ENCODE measurements around the gene GIMAP1. TPM values are rescaled to one million over a fixed set of nuclear protein-coding genes. Genes with fewer than 3 reads are reported as not detected.

The GIMAP1 gene
- total RNA-seq, 1 donor from 2014 or later: 1.3 TPM

- no peak for DNase-seq
Measured at GRCh38 chr7:150748376-150748775, 32.0 kb downstream of the GIMAP1 start.

- DNase-seq: no peak
Measured at GRCh38 chr7:150751702-150752101, 35.3 kb downstream of the GIMAP1 start.

- DNase-seq: no peak
Measured at GRCh38 chr7:150753239-150753638, 36.8 kb downstream of the GIMAP1 start.

DNA sequence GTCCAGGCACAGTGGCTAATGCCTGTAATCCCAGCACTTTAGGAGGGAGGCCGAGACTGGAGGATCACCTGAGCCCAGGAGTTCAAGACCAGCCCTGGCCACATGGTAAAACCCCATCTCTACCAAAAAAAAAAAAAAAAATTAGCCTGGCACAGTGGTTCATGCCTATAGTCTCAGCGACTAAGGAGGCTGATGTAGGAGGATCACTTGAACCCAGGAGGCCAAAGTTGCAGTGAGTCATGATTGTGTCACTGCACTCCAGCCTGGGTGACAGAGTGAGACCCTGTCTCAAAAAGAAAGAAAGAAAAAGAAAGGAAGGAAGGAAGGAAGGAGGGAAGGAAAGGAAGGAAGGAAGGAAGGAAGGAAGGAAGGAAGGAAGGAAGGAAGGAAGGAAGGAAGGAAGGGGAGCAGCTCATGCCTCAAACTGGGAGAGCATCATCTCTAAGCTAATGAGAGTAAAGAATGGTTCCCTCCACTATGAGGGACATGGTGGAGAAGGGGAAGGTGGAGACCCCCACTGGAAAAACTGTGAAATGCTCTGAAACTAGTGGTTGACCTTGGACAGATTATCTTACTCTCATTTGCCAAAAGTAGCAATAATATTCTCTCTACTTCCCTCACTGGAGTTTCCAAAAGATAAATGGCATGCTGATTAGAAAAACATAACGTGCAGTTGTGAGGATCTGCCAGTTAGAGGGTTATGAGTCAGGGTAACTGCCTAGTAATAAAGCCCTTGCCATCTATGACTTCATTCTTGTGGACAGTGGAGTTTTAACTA is 37.6 kb downstream of the GIMAP1 start:
- DNase-seq: no peak

GRCh38 chr7:150754951-150755350 is 38.5 kb downstream of the GIMAP1 start:
- no peak for DNase-seq

- no peak for DNase-seq
Measured at GRCh38 chr7:150755473-150756099, 39.2 kb downstream of the GIMAP1 start.

DNA sequence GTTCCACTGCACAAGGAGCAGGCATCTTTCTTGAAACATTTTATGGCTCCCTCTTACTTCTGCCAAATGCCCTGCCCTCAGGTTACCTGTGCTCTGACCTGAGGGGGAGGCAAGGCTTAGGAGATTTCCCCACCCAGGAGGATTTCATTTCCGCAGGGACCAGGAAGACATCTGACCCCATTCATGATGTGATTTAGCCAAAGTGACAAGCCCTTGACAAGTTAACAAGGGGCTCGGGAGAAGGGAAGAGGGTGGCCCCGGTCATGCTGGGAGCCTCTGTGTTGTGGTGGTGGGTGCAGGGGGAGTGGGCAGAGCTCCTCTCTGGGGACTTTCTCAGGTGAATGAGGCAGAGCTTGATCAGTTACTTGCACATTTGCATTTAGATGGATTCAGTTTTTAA is 39.8 kb downstream of the GIMAP1 start:
- DNase-seq: no peak

DNA sequence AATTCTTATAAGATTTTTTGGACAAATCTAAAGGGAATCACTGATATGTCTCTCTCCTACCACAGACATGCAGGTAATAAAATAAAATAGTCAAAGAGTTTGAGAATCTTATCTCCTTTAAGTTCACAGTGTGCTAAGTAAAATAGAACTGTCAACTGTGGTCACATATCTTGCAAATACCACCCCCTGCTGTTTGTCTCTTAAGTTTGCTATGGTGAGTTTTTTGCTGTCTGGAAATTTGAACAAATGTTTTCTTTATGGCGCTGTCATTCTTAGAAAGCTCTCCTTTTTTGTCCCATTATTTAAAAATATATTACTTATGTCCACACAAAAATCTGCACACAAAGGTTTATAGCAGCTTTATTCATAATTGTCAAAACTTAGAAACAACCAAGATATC is 40.4 kb downstream of the GIMAP1 start:
- DNase-seq: no peak

GRCh38 chr7:150759479-150759878 is 43.1 kb downstream of the GIMAP1 start:
- no peak for DNase-seq

DNA sequence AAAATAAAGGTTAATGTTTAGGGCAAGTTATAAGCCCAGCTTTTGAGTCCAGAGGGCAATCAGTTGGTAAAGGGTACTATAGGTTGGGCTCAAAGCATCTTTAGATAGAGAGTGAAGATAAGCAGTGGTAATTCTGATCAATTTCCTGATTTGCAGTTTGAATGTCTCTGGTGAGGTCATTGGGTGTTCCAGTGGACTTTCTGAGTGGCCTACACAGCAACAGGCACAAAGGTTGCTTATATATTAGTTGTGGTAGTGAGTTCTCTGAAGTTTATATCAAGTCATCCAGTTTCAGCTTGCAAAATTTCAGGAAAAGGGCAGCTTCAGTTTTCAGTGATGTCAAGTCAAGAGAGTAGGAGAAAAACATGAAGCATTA is 49.9 kb downstream of the GIMAP1 start:
- DNase-seq: no peak

GRCh38 chr7:150769768-150770167 is 53.4 kb downstream of the GIMAP1 start:
- no peak for DNase-seq

Other genes with a start within 250 kb of the GIMAP1 start
- gene GIMAP7, start 201.7 kb upstream of the GIMAP1 start, total RNA-seq: 5.7 TPM
- gene GIMAP4, start 149.2 kb upstream of the GIMAP1 start, total RNA-seq: 19.1 TPM
- gene GIMAP6, start 84.2 kb upstream of the GIMAP1 start, total RNA-seq: 8.0 TPM
- 7.3 TPM for gene GIMAP2, start 30.9 kb upstream of the GIMAP1 start, total RNA-seq
- 11.5 TPM for gene GIMAP5, start 20.8 kb downstream of the GIMAP1 start, total RNA-seq
- gene TMEM176B, start 83.8 kb downstream of the GIMAP1 start, total RNA-seq: 24.6 TPM
- gene TMEM176A, start 84.2 kb downstream of the GIMAP1 start, total RNA-seq: 8.8 TPM
- 0.59 TPM for gene AOC1, start 135.9 kb downstream of the GIMAP1 start, total RNA-seq

All from skin of body (tissue), 2 donors.